GM18517 (cell line): ENCODE results near the gene MED12L.

Source experiments
- ATAC-seq: cut with Tn5 transposase; IDR thresholded peaks from one replicate; pipeline ENCODE4 v1.9.1; 2021; ENCODE audit warnings: mild to moderate bottlenecking, moderate library complexity; ENCODE audit not compliant: unreplicated experiment

Gene MED12L

DNA sequence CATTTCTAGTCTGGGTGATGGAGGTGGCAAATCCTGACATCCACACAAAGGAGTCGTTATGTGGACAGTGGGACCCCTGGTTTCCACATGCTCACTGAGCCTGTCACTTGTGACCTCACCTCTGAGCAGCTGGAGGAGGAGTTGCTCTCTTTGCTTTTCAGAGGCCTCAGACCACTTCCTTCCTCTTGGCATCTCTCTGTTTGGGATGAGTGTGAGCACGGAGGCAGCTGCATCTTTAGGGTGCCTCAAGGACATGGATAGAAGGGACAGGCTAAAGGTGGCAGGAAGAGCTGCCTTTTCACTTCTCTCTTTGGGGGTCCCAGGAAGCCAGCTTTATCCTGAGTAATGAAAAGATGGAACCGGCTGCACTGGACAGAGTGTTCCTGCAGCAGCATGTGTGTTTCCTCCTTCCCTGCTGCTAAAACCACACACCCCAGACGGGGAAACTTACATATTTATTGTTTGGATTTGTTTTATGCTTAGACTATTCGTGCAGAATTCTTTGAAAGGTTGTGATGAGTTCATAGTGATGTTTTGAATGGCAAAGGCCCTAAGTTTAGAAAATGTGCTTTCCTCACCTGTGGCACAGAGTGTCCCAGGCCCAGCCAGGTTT is 85.8 kb downstream of the MED12L start:
- no peak for ATAC-seq

- ATAC-seq, result no peak
Measured at GRCh38 chr3:151174351-151174750, 88.9 kb downstream of the MED12L start.

- no peak for ATAC-seq
Measured at GRCh38 chr3:151175952-151176351, 90.5 kb downstream of the MED12L start.

DNA sequence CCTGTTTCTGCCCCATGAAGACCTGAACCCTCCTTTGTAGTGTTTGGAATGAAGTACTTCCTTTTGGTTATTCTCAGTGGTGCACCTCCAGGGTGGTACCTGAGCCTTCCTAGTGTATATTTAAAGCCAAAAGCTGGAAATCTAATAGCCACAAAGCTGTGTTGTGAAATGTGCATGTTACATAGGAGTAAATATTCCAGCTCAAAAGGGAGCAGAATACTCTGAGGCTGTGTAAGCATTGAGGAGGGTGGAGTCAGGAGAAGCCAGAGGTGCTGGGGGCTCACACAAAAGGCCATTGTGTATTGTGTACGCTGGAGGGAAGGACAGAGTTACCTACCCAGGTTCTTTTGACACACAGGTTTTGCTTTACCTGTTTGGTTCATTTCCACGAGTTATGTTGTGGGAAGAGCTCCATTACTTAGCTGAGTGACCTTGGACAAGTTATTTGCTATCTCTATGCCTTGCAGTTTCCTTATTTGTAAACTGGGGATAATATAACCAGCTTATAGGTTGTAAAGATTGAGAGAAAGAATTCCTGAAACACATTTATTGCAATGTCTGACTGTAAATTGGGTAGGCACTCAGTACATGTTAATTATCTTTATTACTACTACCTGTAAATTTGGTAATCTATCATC is 92.9 kb downstream of the MED12L start:
- ATAC-seq, result no peak

DNA sequence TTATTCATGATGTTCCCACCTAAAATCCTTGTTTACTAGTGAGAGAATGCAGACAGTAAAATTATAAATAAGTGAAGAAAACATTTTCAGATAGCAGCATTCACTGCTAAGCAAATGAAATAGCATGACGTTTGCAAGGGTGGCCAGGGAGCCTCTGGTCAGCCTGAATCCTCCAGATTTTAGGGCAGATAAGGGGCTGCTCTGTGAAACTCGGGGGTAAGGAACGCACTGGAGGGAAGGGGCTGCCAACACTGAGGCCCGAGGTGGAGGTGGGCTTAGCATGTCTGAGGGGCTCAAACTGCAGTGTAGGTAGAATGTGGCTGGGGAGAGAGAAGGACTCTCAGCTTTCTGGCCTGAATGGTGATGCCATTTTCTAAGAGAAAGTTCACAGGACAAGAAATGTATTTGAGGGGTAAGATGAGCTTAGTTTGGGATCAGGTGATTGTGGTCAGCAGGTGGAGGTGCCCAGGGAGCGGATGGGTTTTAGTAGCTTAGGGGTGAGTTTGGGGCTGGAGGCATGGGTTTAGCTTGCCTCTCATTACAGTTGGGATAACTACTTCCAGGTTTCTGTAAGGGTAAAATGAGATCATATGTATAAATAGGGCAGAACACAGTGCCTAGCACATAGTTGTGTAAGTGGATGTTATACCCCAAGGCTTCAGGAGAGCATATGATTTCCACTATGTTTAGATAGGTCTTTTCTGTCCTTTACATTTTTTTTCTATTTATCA is 97.0 kb downstream of the MED12L start:
- ATAC-seq, result no peak

- ATAC-seq, result no peak
Measured at GRCh38 chr3:151183265-151183671, 97.8 kb downstream of the MED12L start.

DNA sequence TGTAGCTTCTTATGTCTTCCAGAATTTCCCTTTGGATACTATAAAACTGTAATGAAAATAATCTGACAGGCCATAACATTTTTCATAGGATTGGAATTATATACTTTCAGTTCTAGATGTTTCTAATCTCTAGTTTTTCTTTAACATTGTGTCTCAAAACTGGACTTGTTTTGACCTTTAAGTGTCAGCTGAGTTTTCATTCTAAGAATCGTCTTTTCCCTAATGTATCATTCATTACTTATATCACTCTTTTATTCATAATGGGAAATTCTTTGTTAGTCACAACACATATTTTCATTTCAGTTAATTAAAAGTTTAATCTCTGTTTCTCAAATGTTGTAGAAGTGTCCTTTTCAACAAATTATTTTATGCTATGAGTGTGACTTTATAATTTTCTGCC is 105.6 kb downstream of the MED12L start:
- no peak for ATAC-seq

- no peak for ATAC-seq
Measured at GRCh38 chr3:151192545-151192944, 107.1 kb downstream of the MED12L start.

- ATAC-seq, result no peak
Measured at GRCh38 chr3:151195826-151196225, 110.4 kb downstream of the MED12L start.

DNA sequence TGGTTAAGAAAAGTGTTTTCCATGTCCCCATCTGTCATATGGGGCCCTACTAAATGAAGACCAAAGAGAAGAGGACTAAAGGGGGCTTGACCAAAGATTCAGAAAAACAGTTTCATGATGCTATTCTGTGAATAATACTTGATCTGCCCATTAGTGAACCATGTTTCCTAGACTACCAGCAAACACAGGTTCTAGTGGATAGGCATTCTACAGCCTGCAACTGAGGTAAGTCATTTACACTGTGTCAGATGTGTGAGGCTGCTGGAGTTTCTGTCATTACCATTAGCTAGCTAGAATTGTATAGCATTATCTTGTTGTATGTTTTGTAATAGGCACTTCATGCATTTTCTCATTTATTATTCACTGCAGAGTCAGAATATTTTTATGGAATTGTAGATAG is 111.0 kb downstream of the MED12L start:
- ATAC-seq, result no peak

DNA sequence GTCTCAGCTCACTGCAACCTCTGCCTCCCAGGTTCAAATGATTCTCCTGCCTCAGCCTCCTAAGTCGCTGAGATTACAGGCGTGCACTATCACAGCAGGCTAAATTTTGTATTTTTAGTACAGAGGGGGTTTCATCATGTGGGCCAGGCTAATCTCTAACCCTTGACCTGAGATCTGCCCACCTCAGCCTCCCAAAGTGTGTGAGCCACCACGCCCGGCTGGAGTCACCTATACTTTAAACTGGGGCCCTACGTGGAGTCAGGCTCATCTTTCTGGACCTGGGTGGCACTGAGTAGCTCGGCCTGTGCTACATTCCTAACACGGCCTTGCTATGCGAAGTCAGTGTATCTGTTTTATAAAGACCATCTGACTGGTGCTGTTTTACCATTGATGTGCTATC is 111.8 kb downstream of the MED12L start:
- no peak for ATAC-seq

DNA sequence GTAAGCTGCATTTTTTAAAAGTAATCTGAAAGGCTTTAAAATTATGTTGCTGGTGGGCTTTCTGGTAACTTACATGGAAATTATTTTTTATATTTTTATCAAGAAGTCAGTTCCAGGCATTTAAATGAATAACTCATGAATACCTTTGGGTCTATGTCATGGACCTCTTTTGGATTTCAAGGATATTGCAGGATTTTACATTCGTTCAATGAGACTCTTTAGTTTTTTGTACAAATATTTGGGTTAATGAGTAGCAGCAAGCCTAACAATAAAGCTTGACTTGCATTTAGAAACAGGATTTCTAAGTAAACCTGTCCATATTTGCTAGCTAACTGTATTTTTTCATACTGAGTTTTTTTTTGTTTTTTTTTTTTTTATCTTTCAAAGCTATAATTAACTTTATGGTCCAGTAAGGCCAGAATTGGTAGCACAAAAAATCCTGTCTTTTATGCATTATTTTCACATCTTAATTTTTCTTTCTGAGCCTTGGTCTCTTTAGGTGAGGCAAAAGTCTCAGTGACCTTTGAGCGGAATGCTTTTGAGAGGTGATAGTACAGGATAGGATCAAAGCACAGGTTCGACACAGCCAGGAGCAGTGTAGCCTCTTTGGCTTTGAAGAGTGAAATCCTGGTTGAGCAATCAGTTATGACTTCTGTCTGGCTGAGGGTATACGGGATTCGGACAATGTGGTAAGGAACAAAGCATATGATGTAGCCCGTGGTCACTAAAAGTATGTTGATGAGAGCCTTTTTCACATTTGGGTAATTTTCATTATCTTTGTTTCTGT is 112.7 kb downstream of the MED12L start:
- no peak for ATAC-seq

DNA sequence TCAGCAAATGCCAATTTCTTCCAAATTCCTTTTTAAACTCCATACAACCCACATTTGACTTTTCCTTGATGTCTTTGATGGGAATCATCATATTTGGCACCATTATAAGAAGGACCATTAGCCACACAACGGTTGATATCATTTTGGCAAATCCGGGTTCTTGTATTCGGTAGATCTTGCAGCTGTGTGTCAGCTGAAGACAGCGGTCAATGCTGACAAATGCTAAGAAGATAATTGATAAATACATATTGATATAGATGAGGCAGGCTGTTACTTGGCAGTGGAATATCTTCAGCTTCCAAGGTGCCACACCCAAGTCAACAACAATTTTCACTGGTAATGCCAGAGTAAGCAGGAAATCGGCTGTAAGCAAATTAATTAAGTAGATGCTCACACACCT is 113.4 kb downstream of the MED12L start:
- ATAC-seq, result no peak

- ATAC-seq, result no peak
Measured at GRCh38 chr3:151199554-151200438, 114.3 kb downstream of the MED12L start.

GRCh38 chr3:151200586-151200985 is 115.1 kb downstream of the MED12L start:
- no peak for ATAC-seq

GRCh38 chr3:151201051-151201730 is 115.7 kb downstream of the MED12L start:
- no peak for ATAC-seq

DNA sequence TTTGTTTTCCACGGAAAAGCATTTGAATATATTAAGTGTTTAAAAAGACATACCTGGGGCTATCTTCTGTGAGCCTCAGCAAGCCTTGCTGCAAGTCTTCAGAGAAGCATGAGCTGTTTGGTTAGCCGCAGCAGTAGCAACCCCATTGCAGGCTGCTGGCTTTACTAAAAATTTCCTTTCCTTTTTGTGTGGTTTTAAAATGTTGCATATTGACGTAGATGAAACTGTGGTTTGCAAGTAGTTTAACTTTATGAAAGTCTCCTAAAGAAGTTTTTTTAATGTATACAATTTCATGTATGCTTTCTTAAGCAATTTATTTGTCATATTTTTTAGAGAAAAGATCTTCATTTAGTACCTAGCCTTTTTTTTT is 117.6 kb downstream of the MED12L start, which contains the start of gene GPR171:
Gene GPR171, minus strand, starts transcription at position 166 of the 370 bp plus-strand sequence. CDS start 3,830 bp downstream, outside the sequence.
- ATAC-seq, result peak; percentile 81

DNA sequence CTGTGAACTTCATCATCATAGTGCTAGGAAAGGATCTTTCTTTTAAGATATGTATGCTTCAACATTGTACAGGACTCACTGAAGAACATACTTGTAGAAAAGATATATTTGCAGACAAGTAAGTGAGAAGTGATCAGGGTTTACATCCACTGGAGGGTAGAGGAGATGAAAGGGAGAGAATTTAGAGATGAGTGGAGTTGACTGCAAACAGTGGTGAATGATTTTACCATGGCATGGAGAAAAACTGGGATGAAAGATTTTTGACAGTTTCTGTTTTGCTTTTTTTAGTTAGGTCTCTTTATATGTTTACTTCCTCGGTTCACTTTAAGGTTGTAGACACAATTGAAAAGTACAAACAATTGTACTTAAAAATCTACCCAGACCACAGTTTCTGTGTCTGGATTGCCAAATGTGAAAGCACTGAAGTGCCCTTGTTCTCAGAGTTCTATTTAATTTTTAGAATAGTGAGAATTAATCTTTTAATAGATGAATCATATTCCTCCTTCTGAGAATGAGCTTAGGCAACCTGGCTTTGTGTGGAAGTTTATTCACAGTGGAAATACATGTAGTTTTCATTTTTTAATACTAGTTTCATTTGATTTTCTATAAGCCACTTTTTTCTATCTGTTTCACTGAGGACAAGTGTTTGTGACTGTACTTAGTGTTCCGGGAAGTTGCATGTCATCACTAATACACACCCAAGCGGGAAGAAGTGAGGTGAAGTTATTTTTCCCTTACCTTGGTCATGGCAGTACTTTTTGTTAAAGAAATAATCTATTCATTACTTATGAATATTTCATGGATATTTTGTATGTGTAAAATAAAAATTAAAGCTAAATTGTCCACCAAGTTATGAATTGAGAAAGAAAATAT is 119.3 kb downstream of the MED12L start:
- no peak for ATAC-seq

- no peak for ATAC-seq
Measured at GRCh38 chr3:151205482-151205881, 120.0 kb downstream of the MED12L start.
